Fibroblast of skin of right biceps (primary cell): ENCODE data around the gene DNAAF2.
"Not testable (repeated sequence)": the region's sequence is repeated elsewhere in the genome, so short reads cannot be mapped to it uniquely, and the experiment has no call there.

Experiments
- DNase-seq: peaks from one replicate; pipeline ENCODE4 v3.0.0-alpha.2; 2013

The DNAAF2 gene

GRCh38 chr14:49634547-49635334 lies at the start of gene DNAAF2:
Gene DNAAF2 (minus strand): TSS chr14:49635244. CDS start chr14:49635149, 95 bp downstream.
- peak; percentile 75 for DNase-seq

DNA sequence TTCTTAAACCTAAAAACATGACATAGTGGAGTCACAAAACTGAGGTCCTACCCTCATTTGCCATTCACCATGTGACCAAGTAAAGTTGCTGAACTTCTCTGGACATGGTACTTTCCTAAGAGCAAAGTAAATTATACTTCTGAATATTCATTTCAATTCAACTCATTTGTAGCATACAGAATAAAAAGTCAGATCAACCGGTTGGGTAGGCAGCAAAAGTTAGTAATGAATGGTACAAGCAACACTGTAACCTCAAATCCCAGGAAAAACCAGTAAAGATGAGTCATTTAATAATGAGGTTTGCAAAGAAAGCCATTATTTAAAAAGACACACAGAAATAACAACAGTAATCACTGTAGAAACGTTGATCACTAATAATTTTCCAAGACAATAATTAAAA lies 44.2 kb upstream of the DNAAF2 start:
- DNase-seq, result no peak

DNA sequence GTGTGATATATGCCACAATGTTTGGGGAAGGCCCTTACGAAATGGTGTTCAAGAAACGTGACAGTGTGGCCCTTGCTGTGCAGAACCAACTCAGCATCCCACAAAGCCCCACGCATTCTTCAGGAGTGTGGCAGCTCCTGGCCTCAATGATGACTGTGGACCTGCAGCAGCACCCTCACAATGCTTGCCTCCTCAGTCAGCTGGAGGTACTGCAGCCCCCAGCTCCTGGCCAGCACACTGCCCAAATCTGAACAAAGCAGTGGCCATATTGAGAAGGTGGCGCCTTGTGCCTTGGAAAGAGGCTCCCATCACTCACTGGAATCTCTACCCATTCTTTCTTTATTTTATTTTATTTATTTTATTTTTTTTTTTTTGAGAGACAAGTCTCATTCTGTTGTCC lies 42.6 kb upstream of the DNAAF2 start:
- no peak for DNase-seq

GRCh38 chr14:49673586-49673985 lies 38.5 kb upstream of the DNAAF2 start:
- no peak for DNase-seq

- no peak for DNase-seq
These were observed 35.4 kb upstream of the DNAAF2 start for GRCh38 chr14:49670475-49670874.

- DNase-seq, result no peak
These were observed 24.7 kb upstream of the DNAAF2 start for GRCh38 chr14:49659526-49660455.

DNA sequence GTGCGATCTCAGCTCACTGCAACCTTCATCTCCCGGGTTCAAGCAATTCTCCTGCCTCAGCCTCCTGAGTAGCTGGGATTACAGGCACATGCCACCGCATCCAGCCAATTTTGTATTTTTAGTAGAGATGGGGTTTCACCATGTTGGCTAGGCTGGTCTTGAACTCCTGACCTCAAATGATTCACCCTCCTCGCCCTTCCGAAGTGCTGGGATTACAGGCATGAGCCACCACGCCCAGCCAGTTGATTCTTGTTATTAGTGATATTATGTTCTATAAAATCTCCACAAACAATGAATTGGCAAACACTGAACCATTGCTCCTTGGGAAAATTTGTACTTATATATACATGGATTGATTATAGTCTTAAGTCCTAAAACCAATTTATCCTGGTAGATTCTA lies 22.5 kb upstream of the DNAAF2 start:
- DNase-seq, result not testable (repeated sequence)

DNA sequence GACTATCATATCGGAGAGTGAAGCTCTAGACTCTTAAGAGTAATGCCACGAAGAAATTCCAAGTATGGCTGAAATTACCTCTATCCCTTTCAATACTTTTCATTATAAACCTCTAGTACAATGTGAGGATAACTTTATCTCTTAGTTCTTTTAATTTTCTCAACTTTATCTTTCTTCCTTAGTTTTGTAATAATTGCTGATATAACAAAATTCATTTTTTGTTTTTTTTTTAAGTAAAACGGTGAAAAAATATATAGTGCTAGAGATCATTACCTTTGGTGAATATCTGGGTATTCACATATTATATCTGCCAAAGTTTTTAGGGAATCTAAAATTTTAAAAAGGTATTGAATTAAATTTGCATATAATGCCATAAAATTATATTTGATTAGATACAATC lies 19.5 kb upstream of the DNAAF2 start:
- DNase-seq, result no peak

DNA sequence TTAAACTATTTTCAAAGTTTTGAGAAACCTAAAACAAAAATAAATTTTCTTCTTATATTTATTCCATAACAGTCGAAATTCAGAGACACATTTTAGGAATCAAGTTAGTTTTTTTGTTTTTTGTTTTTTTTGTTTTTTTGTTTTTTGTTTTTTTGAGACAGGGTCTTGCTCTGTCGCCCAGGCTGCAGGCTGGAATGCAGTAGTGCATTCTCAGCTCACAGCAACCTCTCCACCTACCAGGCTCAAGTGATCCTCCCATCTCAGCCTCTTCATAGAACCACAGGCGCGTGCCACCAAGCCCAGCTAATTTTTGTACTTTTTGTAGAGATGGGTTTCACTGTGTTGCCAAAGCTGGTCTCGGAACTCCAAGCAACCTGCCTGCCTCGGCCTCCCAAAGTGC lies 18.5 kb upstream of the DNAAF2 start:
- no peak for DNase-seq

GRCh38 chr14:49642163-49642562 lies 7.1 kb upstream of the DNAAF2 start:
- no peak for DNase-seq

- DNase-seq, result no peak
These were observed 6.7 kb upstream of the DNAAF2 start for GRCh38 chr14:49641697-49642129.

DNA sequence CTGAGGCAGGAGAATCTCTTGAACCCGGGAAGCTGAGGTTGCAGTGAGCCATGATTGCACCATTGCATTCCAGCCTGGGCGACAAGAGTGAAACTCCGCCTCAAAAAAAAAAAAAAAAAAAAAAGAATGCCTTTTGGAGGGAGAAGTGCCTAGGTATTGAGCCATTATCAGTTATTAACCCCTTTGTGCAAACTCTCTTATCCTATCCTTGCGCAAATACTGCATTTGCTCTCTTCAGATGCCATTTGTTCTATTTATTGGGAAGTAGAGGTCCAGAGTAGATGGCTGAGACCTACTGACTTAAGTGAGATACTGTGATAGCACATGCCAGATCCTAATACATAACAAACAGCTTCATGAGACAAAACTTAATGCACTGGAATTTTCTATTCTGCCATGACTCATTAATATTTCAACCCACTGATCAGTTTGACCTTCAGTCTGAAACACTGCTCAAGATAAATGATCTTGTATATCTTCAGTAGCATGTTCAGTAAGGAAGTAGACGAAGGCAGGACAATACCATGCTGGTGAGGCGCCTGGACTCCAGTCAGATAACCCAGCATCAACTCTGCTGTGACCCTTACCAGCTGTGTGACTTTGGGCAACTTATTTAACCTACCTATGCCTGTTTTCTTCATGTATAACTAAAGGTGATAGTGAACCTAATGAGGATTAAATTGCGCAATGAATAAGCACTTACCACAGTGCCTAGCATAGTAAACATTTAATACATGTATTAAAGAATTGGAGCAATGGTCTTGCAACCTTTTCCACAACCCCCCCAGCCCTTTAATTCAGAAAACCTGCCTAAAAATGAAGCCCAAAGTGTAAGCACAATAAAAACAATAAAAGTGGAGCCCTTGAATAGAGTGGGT lies 5.7 kb upstream of the DNAAF2 start:
- DNase-seq, result no peak

GRCh38 chr14:49637534-49638078 lies 2.6 kb upstream of the DNAAF2 start:
- no peak for DNase-seq

GRCh38 chr14:49636866-49637265 lies 1.8 kb upstream of the DNAAF2 start:
- no peak for DNase-seq

DNA sequence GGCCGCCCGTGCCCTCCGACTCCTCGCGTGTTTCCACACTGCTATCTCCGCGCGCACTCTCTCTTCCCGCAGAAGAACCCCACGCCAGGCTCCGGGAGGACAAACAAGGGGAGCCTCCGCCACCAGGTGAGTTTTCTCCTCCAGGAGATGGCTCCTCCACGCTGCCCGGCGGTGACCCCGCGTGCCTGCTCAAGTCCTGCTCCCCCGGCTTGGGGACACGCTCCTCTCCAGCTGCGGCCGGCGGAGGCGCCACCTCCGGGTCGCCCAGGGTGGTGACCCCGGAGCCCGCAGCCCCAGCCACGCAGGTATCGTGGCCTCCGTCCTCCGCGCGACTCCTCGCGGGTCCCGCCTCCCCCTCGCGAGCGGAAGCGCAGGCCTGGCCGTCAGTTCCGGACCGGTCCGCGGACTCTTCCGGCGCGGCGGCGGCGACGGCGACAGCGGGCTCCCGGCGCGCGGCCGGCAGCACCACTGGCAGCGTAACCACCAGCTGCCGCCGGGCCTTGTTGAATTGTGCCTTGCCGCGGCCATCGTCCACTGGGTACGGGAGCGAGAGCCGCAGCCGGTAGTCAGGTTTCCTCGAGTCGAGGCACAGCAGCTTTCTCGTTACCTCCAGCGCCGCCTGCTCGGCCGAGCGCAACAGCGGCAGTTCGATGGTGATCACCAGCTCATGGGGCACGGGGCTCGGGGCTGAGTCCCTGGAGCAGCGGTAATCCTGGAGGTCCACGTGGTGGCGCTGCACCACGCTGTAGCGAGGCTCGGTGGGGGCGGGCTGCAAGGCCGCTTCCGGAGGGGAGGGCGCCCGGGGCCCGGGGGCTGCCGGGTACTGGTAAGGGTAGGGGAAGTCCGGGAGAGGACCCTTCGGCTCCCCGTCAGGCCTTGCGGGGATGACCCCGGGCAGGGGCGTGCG lies 1.2 kb downstream of the DNAAF2 start:
- peak; percentile 96 for DNase-seq

DNA sequence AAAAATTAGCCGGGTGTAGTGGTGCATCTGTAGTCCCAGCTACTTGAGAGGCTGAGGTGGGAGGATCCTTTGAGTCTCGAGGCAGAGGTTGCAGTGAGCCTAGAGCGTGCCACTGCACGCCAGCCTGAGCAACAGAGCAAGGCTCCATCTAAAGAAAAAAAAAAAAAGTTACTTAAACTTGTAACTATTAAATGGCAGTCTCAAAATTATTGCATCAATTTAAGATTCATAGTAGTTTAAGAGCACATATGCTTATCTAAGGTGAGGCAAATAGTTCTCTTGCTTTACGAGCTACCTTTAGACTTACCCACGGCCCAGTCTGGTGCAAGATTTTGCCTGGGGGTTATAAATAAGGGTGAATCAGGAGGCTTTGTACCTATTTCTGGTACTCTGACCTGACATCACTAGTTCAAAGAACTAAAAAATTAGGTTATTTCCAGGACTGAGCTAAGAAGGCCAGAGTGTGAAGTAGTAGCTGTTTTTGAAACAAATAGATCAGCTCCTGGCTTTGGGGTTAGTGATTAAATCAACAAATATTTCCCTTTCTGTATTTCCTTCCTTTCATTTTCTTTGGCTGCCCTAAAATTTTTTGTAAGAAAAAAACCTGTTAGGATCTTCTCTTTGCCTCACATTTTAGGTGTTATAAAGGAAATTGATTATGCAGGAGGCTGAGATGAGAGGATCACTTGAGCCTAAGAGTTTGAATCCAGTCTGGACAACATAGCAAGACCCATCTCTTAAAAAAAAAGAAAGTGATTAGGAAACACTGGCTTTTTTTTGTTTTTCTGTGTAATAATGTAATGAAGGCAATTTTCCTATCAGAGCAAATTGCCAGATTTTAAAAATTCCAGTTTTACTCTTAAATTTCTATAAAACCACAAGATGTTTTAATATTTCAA lies 10.9 kb downstream of the DNAAF2 start:
- no peak for DNase-seq

GRCh38 chr14:49623387-49623786 lies 11.7 kb downstream of the DNAAF2 start:
- no peak for DNase-seq

GRCh38 chr14:49622022-49622607 lies 12.9 kb downstream of the DNAAF2 start:
- no peak for DNase-seq

GRCh38 chr14:49621114-49621881 lies 13.7 kb downstream of the DNAAF2 start:
- peak; percentile 73 for DNase-seq
